K562 (cell line): ENCODE measurements around the gene SOX4. TPM values are rescaled to one million over a fixed set of nuclear protein-coding genes. Genes with fewer than 3 reads are reported as not detected.

ENCODE experiments used
- ETV5 ChIP-seq: sonication (generic); formaldehyde crosslinking; IDR thresholded peaks from 2 replicates; pipeline ENCODE4 v1.4.0; 2020; ENCODE audit warnings: low read depth, mild to moderate bottlenecking, missing genetic modification reagents
- FOXA1 ChIP-seq: fragments of 450-650 bp; IDR thresholded peaks from 2 replicates; pipeline ENCODE4 v1.6.1; 2016; ENCODE audit warnings: mild to moderate bottlenecking, borderline replicate concordance
- HMGN3 ChIP-seq: IDR thresholded peaks from 2 replicates; pipeline ENCODE4 v1.6.1; 2011; ENCODE audit warnings: borderline replicate concordance, low read depth, mild to moderate bottlenecking, mixed read lengths, low read length; ENCODE audit not compliant: insufficient read length; ENCODE audit errors: extremely low read depth
- SMAD4 ChIP-seq: fragments of 250-450 bp; sonication (Bioruptor Pico); conservative IDR thresholded peaks from 2 replicates; pipeline ENCODE4 v1.8.0; 2021; ENCODE audit warnings: inconsistent platforms, mild to moderate bottlenecking, moderate library complexity
- ZC3H4 ChIP-seq: sonication (generic); formaldehyde crosslinking; IDR thresholded peaks from 2 replicates; pipeline ENCODE4 v1.9.0; 2021; ENCODE audit warnings: missing genetic modification reagents, borderline replicate concordance
- ZNF253 ChIP-seq: fragments of 250-450 bp; sonication (Bioruptor Pico); conservative IDR thresholded peaks from 2 replicates; pipeline ENCODE4 v1.6.1; 2021; ENCODE audit warnings: mild to moderate bottlenecking
- polyA plus RNA-seq, 8 experiments: library from polyadenylated mRNA; depleted of rRNA in 4 of 8; stranded (reverse) in 5 of 8; unstranded in 3 of 8; fragments of >200 nt; fragmentation: Nextera tagmentation in 2 of 8; fragmentation: Illumina TruSeq in 1 of 8; extraction: Ambion mirVana in 2 of 8; extraction: Trizol in 1 of 8; gene quantifications; 2 replicates each; pipeline versions ENCODE4 v1.2.1 to v1.2.3, GENCODE V29; 2011 to 2014; ENCODE audit warnings: inconsistent platforms in 1 of 8, missing spikeins in 1 of 8
- total RNA-seq, 7 experiments: library from RNA; depleted of rRNA in 6 of 7; stranded (reverse); fragments of >200 nt in 6 of 7; fragmentation: Illumina TruSeq in 2 of 7; extraction: Trizol in 2 of 7; gene quantifications; 2 replicates each; pipeline versions ENCODE4 v1.2.1 to v1.2.3, GENCODE V29; 2011 to 2021; ENCODE audit warnings: low replicate concordance in 1 of 7
- TF ChIP-seq, protein P1 (sequence below): fragments of 450-650 bp; IDR thresholded peaks from 2 replicates; pipeline ENCODE4 v1.6.1; 2016; ENCODE audit warnings: mild to moderate bottlenecking
- TF ChIP-seq, protein P2 (sequence below): fragments of 250-450 bp; sonication (Bioruptor Pico); IDR thresholded peaks from 2 replicates; pipeline ENCODE4 v1.5.0; 2021; ENCODE audit warnings: mild to moderate bottlenecking, borderline replicate concordance
- TF ChIP-seq, protein P3 (sequence below): fragments of 450-650 bp; IDR thresholded peaks from 2 replicates; pipeline ENCODE4 v1.6.1; 2016; ENCODE audit warnings: mild to moderate bottlenecking, moderate library complexity

SOX4 gene
- total and polyA plus RNA-seq, 9 of the 15 experiments (the other 6 are each of a cell fraction or from before 2014, with no cell fraction given) = 0.03 to 0.29 (median 0.04) TPM

DNA sequence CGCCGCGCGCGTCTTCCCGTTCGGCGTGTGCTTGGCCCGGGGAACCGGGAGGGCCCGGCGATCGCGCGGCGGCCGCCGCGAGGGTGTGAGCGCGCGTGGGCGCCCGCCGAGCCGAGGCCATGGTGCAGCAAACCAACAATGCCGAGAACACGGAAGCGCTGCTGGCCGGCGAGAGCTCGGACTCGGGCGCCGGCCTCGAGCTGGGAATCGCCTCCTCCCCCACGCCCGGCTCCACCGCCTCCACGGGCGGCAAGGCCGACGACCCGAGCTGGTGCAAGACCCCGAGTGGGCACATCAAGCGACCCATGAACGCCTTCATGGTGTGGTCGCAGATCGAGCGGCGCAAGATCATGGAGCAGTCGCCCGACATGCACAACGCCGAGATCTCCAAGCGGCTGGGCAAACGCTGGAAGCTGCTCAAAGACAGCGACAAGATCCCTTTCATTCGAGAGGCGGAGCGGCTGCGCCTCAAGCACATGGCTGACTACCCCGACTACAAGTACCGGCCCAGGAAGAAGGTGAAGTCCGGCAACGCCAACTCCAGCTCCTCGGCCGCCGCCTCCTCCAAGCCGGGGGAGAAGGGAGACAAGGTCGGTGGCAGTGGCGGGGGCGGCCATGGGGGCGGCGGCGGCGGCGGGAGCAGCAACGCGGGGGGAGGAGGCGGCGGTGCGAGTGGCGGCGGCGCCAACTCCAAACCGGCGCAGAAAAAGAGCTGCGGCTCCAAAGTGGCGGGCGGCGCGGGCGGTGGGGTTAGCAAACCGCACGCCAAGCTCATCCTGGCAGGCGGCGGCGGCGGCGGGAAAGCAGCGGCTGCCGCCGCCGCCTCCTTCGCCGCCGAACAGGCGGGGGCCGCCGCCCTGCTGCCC, 1.1 kb downstream of the SOX4 start (continued):
- no peak for TF ChIP-seq HMGN3
- TF ChIP-seq, protein P1, sequence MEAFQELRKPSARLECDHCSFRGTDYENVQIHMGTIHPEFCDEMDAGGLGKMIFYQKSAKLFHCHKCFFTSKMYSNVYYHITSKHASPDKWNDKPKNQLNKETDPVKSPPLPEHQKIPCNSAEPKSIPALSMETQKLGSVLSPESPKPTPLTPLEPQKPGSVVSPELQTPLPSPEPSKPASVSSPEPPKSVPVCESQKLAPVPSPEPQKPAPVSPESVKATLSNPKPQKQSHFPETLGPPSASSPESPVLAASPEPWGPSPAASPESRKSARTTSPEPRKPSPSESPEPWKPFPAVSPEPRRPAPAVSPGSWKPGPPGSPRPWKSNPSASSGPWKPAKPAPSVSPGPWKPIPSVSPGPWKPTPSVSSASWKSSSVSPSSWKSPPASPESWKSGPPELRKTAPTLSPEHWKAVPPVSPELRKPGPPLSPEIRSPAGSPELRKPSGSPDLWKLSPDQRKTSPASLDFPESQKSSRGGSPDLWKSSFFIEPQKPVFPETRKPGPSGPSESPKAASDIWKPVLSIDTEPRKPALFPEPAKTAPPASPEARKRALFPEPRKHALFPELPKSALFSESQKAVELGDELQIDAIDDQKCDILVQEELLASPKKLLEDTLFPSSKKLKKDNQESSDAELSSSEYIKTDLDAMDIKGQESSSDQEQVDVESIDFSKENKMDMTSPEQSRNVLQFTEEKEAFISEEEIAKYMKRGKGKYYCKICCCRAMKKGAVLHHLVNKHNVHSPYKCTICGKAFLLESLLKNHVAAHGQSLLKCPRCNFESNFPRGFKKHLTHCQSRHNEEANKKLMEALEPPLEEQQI = no peak
- no peak for TF ChIP-seq ZNF253 (CRISPR knock-in tag)
- TF ChIP-seq, protein P2, sequence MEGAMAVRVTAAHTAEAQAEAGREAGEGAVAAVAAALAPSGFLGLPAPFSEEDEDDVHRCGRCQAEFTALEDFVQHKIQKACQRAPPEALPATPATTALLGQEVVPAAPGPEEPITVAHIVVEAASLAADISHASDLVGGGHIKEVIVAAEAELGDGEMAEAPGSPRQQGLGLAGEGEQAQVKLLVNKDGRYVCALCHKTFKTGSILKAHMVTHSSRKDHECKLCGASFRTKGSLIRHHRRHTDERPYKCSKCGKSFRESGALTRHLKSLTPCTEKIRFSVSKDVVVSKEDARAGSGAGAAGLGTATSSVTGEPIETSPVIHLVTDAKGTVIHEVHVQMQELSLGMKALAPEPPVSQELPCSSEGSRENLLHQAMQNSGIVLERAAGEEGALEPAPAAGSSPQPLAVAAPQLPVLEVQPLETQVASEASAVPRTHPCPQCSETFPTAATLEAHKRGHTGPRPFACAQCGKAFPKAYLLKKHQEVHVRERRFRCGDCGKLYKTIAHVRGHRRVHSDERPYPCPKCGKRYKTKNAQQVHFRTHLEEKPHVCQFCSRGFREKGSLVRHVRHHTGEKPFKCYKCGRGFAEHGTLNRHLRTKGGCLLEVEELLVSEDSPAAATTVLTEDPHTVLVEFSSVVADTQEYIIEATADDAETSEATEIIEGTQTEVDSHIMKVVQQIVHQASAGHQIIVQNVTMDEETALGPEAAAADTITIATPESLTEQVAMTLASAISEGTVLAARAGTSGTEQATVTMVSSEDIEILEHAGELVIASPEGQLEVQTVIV (CRISPR knock-in tag) = no peak
- TF ChIP-seq, protein P3, sequence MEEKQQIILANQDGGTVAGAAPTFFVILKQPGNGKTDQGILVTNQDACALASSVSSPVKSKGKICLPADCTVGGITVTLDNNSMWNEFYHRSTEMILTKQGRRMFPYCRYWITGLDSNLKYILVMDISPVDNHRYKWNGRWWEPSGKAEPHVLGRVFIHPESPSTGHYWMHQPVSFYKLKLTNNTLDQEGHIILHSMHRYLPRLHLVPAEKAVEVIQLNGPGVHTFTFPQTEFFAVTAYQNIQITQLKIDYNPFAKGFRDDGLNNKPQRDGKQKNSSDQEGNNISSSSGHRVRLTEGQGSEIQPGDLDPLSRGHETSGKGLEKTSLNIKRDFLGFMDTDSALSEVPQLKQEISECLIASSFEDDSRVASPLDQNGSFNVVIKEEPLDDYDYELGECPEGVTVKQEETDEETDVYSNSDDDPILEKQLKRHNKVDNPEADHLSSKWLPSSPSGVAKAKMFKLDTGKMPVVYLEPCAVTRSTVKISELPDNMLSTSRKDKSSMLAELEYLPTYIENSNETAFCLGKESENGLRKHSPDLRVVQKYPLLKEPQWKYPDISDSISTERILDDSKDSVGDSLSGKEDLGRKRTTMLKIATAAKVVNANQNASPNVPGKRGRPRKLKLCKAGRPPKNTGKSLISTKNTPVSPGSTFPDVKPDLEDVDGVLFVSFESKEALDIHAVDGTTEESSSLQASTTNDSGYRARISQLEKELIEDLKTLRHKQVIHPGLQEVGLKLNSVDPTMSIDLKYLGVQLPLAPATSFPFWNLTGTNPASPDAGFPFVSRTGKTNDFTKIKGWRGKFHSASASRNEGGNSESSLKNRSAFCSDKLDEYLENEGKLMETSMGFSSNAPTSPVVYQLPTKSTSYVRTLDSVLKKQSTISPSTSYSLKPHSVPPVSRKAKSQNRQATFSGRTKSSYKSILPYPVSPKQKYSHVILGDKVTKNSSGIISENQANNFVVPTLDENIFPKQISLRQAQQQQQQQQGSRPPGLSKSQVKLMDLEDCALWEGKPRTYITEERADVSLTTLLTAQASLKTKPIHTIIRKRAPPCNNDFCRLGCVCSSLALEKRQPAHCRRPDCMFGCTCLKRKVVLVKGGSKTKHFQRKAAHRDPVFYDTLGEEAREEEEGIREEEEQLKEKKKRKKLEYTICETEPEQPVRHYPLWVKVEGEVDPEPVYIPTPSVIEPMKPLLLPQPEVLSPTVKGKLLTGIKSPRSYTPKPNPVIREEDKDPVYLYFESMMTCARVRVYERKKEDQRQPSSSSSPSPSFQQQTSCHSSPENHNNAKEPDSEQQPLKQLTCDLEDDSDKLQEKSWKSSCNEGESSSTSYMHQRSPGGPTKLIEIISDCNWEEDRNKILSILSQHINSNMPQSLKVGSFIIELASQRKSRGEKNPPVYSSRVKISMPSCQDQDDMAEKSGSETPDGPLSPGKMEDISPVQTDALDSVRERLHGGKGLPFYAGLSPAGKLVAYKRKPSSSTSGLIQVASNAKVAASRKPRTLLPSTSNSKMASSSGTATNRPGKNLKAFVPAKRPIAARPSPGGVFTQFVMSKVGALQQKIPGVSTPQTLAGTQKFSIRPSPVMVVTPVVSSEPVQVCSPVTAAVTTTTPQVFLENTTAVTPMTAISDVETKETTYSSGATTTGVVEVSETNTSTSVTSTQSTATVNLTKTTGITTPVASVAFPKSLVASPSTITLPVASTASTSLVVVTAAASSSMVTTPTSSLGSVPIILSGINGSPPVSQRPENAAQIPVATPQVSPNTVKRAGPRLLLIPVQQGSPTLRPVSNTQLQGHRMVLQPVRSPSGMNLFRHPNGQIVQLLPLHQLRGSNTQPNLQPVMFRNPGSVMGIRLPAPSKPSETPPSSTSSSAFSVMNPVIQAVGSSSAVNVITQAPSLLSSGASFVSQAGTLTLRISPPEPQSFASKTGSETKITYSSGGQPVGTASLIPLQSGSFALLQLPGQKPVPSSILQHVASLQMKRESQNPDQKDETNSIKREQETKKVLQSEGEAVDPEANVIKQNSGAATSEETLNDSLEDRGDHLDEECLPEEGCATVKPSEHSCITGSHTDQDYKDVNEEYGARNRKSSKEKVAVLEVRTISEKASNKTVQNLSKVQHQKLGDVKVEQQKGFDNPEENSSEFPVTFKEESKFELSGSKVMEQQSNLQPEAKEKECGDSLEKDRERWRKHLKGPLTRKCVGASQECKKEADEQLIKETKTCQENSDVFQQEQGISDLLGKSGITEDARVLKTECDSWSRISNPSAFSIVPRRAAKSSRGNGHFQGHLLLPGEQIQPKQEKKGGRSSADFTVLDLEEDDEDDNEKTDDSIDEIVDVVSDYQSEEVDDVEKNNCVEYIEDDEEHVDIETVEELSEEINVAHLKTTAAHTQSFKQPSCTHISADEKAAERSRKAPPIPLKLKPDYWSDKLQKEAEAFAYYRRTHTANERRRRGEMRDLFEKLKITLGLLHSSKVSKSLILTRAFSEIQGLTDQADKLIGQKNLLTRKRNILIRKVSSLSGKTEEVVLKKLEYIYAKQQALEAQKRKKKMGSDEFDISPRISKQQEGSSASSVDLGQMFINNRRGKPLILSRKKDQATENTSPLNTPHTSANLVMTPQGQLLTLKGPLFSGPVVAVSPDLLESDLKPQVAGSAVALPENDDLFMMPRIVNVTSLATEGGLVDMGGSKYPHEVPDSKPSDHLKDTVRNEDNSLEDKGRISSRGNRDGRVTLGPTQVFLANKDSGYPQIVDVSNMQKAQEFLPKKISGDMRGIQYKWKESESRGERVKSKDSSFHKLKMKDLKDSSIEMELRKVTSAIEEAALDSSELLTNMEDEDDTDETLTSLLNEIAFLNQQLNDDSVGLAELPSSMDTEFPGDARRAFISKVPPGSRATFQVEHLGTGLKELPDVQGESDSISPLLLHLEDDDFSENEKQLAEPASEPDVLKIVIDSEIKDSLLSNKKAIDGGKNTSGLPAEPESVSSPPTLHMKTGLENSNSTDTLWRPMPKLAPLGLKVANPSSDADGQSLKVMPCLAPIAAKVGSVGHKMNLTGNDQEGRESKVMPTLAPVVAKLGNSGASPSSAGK = peak; percentile 66
- TF ChIP-seq ZC3H4 (CRISPR knock-in tag) = no peak
- TF ChIP-seq FOXA1 = no peak
- no peak for TF ChIP-seq SMAD4 (CRISPR knock-in tag)
- no peak for TF ChIP-seq ETV5 (CRISPR knock-in tag)
